RPMI8226 (cell line): ENCODE measurements around the gene STRBP.
"Not testable (repeated sequence)": the region's sequence is repeated elsewhere in the genome, so short reads cannot be mapped to it uniquely, and the experiment has no call there.

ENCODE experiments used
- DNase-seq: peaks from one replicate; pipeline ENCODE4 v3.0.0-alpha.2; 2015

Gene STRBP

DNA sequence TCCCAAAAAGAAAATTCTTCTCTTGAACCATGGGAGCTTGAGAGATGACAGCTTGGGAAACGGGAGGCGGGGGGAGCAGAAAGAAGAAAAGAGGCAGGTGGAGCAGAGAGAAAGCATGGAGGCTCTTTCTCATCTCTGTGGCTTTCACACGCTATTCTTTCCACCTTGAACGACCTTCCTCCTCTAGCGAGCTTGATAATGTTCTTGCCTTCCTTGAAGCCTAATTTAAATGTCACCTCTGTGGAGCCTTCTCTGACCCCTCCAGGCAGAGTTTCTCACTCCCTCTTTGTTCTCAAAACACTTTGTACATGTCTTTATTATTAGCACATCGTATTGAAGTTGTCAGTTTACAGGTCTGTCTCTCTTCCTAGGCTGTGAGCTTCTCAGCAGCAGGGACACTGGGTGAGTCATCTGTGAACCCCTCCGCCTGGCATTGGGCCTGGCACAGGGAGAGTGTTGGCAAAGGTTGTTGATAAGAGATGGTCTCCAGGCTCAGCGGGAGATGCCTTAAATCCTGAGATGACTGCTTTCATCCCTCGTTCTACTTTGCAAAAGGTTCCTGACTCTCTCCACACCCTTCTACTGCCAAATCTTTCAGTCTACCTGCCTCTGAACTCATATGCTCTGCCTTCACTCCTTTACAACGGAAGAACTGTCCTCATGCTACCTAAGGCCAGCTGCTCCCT is 14.1 kb upstream of the STRBP start:
- no peak for DNase-seq

DNA sequence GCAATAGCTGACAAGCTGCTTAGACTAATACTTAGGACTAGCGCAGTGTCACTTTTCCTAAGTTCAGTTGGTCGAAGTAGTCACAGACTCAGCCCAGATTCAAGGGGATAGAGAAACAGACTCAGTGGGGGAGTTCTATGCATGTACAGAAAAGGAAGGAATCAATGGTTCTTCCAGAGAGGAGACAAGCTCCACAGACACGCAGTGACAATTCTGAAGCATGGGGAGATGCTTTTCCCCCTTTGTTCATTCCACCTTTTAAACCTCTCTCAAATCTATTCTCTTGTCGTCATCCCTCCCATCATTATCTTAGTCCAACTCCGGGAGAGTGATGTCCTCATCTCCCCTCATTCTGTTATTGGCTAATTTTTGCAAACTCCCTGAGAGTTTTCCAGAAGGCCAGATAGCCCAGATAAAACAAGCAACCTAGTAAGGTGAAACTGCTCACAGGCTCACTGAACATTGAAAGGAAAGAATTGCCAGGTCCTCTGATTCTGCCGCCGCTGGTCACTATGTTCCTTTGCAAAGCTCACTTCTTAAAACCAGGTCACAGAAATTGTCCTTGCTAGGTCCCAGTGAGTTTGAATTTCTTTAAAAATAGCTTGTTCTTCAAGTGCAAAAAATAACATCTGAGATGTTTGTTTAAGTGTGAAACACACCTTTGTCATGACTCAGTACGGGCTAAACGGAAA is 13.4 kb upstream of the STRBP start:
- DNase-seq: no peak

DNA sequence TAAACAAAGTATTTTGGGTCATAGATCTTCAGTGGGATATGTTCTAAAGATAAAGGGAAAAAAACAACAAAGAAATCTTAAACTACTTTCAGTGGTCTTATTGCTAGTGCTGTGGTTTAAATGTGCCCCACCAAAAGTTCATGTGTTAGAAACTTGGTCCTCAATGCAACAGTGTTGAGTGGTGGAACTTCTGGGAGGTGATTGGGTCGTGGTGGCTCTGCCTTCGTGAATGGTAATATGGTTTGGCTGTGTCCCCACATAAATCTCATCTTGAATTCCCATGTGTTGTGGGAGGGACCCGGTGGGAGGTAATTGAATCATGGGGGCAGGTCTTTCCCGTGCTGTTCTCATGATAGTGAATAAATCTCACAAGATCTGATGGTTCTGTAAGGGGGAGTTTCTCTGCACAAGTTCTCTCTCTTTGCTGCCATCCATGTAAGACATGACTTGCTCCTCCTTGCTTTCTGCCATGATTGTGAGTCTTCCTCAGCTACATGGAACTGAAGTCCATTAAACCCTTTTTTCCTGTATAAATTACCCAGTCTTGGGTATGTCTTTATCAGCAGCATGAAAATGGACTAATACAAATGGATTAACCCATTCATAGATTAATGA is 10.6 kb upstream of the STRBP start:
- DNase-seq: not testable (repeated sequence)

DNA sequence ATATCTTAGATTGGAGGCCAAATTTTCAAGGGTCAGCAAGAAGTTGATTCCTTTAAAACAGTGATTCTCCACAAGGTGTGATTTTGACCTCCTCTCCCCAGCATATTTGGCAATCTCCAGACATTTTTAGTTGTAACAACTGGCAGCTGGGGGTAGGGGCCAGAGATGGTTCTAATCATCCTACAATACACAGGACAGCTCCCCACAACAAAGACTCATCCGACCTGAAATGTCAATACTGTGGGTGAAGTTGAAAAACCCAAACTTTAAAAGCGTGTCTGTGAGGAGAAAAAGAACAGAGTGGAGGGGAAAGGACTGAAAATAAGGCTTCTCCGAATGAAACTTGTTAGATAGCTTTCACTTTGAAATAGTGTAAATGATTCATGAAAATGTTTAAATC is 10.0 kb upstream of the STRBP start:
- DNase-seq: no peak

DNA sequence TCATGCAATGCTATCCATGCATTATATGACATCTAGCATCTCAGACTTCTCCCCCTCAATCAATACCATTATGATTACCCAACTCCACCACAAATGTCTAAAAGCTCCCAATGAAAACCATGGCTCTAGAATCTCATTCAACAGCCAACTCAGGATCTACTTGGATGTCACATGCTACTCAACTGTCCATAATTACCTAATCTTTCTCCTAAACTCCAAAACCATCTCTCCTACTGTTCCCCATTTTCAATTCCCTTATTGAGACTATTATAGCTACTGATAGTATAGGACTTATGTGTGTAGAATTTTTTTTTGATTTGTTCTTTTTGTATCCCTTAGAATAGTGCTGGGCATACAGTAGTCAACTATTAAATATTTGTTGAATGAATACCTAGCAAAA is 8.2 kb upstream of the STRBP start:
- no peak for DNase-seq

DNA sequence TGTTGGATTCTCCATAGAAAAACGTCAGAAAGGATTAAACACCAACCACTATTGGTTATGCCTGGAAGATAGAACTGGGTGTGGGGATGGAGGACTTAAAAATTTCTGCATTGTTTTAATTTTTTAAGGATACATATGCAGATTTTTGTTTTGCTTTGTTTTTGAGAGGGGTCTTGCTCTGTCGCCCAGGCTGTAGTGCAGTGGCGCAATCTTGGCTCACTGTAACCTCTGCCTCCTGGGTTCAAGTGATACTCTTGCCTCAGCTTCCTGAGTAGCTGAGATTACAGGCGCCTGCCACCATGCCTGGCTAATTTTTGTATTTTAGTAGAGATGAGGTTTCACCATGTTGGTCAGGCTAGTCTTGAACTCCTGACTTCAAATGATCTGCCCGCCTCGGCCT is 2.7 kb upstream of the STRBP start:
- DNase-seq: not testable (repeated sequence)

DNA sequence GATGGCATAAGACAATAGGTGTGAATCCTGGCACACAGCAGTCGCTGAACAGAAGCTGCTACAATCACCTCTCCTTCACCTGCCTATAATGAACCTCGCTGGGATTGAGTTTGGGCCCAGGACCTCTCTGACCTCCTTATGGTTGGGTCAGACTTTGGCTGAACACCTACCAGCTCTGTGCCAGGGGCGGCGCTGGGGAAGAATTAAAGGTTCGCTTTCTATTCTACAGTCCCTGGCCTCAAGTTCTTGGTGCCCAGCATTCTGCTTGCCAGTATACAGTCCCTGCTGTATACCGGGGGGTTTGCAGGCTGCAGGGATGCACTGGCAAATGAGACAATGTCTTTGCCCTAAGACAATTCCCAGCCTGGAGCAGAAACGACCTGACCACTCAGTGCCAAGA is 895 bp upstream of the STRBP start:
- DNase-seq: peak; percentile 21

DNA sequence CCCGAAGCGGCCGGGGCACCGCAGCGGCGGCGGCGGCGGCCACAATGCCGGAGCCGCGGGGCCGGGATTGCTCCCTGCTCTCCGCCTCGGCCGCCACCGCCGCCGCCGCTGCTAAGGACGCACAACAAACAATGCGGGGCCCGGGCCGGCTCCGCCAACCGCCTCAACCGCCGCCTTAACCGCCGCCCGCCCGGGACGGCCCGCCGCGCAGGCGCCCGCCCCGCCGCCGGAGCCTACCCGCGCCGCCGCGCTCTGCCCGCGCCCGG is 254 bp downstream of the STRBP start:
- no peak for DNase-seq

DNA sequence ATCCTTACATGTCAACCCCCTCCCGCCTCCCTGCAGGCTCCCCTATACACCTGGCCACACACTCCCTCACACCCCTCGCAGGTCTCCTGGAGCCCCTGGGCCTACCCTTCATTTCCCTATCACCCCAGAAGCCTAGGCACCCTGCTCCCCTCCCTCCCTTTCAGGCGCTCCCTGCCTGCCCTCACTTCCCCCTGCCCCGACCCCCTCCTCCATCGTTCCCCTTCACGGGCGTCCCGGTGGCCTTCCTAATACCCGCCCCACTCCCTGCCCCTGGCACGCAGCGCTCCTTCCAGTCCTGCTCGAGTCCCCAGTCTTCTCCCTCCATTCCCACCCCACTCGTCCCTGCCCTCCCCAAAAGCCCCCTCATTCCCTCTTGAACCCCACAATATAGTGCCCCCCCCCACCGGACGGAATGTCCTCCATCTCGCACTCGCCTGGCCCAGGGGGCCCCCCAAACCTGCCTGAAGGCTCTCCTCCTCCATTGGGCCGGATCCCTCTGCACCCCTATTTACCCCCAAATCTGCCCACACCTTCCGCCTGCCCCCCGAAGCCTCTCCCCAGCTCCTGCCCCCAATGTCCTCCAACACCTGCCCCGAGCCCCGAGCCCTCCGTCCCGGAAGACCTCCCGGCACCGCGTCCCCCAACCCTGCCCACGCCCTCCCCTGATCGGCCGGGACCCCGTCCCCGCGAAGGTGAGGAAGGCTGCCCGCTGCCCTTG is 746 bp downstream of the STRBP start:
- DNase-seq: peak; percentile 31

DNA sequence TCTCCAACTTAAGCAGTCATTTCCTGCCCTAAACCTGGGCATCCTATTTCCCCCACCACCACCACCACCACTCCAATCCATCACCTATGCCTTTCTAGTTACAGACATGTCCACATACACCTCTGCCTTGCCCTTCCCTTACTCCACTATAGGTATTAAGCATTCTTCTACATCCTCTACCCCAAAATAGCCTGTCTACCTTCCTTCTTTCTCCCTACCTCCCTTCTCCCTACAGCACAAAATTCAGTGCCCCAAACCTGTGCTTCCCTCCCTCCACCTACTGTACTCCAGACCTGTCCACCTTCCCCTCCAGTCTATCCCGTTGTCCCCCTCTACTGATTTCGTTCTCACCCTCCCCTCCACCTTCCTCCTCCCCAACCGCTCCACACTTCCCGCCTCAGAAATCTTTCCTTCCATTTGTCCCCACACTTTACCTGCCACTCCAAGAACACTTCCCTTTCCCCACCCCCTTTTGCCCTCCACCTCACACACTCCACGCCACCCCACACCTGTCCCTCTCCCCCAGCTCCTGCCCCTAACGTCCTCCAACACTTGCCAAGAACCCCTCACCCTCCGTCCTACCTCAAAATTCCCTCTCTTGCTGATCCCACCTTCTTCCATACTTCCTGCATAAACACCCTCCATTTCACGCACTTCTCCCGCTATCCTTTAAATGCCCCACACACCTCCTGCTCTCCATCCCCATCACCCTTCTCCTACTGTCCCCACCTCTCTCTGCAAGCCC is 1.6 kb downstream of the STRBP start:
- DNase-seq: no peak

DNA sequence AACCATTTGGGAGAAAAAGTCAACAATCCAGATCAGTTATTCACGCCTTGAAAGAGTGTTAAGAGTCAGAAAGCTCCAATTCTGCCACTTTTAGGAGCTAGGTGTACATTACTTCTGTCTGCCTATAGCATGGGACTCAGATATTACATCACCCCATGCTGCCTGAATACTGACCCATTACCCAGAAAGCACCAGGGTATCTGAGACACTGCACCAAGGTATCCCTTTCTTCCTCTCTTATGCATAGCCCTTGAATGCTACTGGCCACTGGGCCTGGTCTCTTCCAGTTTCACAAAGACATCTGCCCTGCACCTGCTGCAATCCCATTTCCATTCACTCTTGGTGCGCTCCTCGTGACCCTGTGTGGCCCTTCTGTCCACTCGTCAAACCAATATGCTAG is 2.6 kb downstream of the STRBP start:
- peak; percentile 42 for DNase-seq

DNA sequence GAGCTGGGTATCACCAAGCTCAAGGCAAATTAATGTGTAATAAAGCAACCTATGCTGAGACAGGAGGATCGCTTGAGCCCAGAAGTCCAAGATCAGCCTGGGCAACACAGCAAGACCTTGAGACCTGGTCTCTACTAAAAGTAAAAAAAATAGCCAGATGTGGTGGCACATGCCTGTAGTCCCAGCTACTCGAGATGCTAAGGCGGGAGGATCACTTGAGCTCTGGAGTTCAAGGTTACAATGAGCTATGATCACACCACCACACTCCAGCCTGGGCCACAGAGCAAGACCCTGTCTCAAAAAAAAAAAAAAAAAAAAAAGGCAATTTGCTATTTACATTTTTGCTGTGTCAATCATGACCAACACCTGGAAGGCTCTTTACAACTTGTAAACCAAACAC is 5.2 kb downstream of the STRBP start:
- DNase-seq: no peak

DNA sequence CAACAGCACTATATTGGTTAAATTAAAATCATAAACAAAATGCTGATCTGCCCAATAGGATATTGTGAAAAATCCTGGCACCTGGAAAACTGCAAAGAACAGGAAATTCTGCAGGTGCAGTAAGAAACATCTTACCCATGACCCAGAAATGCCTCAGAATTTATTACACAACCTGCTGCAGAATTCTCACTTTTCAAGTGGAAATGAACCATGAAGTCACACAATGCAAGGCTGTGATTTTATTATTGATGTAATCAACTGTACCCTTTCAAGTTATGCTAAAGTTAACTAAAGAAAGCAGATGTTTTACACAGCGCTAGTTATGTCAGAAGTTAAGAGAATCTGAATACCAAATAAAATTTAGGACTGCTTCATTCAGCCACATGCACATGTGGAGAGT is 6.0 kb downstream of the STRBP start:
- DNase-seq: no peak

DNA sequence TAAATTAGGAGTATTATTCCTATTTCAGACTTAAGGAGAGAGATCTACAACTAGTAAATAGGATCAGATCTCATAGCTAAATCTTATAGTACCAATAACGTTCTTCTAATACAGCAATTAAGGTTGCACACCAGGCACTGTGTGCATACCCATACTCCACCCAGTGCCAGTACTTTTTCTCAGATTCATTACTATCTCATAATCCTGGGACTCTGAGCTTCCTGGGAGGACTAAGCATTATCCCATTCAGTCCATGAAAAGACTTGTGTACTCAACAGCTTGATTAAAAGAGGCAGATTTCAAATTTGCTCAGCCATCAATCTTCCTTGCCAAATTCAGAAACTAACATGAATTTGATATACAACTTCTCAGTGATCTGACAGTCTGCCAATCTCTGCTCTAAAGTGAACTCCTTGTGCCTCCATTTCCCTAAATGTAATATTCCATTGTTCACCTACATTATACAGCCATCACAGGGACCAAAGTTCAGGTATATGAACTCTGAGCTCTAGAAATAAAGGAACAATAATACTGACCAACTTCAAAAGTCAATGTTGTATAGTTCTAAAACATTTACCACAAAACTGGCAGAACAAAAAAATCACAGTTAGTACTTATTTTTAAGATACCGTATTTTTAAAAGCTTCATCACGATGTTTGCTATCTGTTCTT is 7.2 kb downstream of the STRBP start:
- no peak for DNase-seq

DNA sequence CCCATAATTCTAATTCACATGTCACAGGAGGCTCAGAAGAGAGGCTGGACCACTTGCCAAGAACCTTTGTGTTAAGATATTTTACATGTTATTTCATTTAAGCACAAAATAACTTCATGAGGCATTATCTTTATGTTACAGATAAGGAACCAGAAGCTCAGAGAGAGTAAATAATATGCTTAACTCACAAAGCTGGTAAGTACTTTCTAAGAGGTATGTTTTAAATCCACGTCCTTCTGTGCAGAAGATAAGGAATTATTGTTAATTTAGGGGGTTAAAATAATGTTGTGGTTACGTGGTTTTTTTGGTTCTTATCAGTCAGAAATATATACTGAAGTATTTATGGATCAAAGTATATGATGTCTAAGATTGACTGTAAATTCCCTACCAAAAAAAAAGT is 8.0 kb downstream of the STRBP start:
- DNase-seq: no peak

DNA sequence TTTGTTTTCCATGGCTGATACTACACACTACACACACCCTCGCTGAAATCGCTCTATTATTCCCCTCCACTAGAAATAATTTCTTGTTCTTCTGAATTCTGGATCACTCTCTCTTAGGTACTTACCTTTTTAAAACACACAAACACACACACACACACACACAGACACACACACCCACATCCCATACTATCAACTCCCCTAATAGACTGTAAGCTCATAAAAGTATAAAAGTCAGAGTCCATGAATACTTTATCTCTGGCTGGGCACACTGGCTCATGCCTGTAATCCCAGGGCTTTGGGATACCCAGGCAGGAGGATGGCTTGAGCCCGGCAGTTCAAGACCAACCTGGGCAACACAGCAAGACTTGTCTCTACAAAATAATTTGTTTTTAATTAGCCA is 11.1 kb downstream of the STRBP start:
- no peak for DNase-seq

DNA sequence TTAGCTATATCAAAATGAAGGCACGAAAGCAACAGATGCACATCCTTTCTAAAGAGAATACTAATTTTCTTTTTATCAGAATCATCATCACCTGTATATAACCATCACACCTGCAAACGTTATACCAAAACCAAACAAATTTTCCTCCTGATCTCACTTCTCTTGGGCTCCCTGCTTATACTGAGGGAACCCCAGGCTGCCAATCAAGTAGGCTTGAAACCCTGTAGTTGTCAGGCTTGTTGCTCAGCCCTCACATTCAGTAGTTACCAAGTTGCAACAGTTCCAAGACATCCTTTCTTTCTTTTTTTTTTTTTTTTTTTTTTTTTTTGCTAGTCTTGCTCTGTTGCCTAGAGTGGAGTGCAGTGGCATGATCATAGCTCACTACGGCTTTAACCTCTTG is 12.7 kb downstream of the STRBP start:
- DNase-seq: no peak

DNA sequence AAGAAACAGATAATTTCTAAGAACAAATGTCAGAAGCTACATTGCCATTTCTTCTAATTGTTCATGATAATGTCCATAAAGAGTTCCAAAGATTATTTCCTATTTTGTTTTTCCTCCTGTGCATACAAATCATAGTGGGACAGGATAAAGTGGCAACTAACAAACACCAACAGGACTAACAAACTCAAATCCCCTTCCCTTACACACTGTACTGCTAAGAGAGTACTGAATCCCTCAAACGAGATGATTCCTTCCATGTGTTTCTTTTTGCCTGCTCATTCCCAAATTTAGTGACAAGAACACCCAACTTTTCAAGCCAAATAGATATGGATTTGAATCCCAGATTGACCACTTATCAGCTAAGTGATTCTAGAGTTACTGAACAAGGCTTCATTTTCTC is 15.2 kb downstream of the STRBP start:
- DNase-seq: no peak

DNA sequence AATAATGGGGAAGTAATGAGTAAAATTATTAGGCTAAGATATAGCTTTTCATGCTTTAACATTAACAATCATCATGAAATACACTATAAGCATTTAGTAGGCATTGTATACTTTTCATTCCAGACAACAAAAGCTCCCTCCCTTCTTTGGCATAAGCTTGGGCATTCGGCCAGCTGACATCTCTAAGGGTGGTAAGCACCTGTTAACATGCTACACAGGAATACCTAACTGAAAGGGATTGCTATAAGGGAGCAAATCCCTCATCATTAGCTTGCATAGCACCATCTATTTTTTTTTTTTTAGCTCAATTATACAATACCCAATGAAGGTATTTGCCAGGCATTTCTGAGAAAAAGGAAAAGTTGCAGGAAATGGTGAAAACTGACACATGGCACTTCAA is 16.6 kb downstream of the STRBP start:
- DNase-seq: peak; percentile 29

DNA sequence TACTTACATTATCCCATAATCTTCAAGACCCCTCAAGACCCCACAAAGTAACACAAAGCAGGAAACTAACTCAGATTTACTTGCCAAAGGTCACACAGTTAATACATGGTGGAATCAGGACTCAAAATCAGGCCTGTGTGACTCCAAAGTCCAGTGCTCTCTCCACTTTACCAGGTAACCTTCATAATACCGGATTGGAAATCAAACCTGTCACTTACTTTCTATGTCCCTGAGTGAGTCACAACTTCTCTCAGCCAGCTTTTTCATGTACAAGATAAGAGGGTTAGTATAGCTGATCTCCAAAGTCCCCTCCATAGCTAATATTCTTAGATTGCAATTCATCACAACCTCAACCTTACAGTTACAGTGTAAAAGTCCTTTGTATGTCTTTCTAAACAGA is 17.1 kb downstream of the STRBP start:
- no peak for DNase-seq

DNA sequence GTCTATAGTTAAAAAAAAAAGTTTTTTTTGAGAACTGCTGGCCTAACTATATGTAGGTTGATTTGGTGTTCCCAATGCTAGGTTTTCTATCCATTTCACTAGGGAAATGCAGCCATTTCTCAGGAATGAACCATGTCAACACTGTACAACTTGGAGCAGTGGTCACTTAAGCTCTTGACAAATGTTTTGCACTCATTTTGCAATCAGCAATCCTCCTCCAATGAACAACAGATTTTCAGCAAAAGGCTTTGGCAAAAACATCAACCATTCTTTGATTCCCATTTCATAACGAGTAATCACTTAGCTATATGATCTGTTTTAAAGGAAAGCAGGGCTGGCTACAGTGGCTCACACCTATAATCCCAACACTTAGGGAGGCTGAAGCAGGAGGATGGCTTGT is 17.9 kb downstream of the STRBP start:
- no peak for DNase-seq

DNA sequence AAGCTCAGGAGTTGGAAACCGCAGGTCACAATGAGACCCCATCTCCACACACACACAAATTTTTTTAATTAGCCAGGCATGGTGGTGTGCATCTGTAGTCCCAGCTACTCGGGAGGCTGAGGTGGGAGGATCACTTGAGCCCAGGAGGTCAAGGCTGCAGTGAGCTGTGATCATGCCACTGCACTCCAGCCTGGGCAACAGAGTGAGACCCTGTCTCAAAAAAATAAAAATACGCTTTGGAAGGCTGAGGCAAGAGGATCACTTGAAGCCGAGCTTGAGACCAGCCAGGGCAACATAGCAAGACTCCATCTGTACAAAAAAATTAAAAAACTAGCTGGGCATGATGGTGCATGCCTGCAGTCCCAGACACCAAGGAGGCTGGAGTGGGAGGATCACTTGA is 19.2 kb downstream of the STRBP start:
- DNase-seq: not testable (repeated sequence)

DNA sequence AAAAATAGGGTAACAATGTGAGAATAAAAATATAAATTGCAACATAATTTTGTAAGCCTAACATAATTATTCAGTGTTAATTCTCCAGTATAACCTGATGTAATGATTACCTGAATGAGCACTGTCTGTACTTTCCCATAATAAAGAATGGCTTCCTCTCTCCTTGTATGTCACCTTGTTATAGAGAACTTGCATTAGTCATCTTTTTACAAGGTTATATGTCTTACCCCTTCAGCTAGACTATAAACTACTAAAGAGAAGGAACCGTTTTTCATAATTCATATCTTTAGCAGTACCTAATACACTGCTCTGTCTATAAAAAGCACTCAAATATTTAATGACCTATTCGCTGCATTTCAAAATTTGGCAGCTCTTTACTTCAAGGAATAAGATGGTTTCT is 19.8 kb downstream of the STRBP start:
- DNase-seq: no peak
